Chondrocyte (in vitro differentiated cells): ENCODE data around the gene APOLD1. TPM values are rescaled to one million over a fixed set of nuclear protein-coding genes. Genes with fewer than 3 reads are reported as not detected.

Source experiments
- DNase-seq: peaks from one replicate; pipeline ENCODE4 v3.0.0; 2021; ENCODE audit warnings: mixed read lengths, low spot score
- H3K27ac Mint-ChIP-seq: one replicate; pipeline ENCODE4 v1.8.0; 2021; ENCODE audit warnings: mild to moderate bottlenecking, moderate library complexity, mixed read lengths; ENCODE audit not compliant: unreplicated experiment
- H3K27me3 Mint-ChIP-seq: 2 replicates; pipeline ENCODE4 v1.8.0; 2021; ENCODE audit warnings: low read depth, mixed read lengths
- H3K36me3 Mint-ChIP-seq: 2 replicates; pipeline ENCODE4 v1.8.0; 2021; ENCODE audit warnings: low read depth, mixed read lengths
- H3K4me1 Mint-ChIP-seq: 2 replicates; pipeline ENCODE4 v1.8.0; 2021; ENCODE audit warnings: low read depth, mild to moderate bottlenecking, mixed read lengths
- H3K4me3 Mint-ChIP-seq: one replicate; pipeline ENCODE4 v1.8.0; 2021; ENCODE audit warnings: mild to moderate bottlenecking, moderate library complexity, mixed read lengths; ENCODE audit not compliant: unreplicated experiment
- H3K9me3 Mint-ChIP-seq: 2 replicates; pipeline ENCODE4 v1.8.0; 2021; ENCODE audit warnings: low read depth, mixed read lengths
- CTCF ChIP-seq: fragments of 200-600 bp; sonication (generic); IDR thresholded peaks from 2 replicates; pipeline ENCODE4 v1.5.0; 2021; ENCODE audit warnings: antibody characterized with exemption, mild to moderate bottlenecking, moderate library complexity
- total RNA-seq: library from RNA; stranded (reverse); gene quantifications from 3 replicates; pipeline ENCODE4 v1.2.1, GENCODE V29; 2021

Gene APOLD1
- total RNA-seq, 1 donor from 2014 or later, result 7.1 TPM

DNA sequence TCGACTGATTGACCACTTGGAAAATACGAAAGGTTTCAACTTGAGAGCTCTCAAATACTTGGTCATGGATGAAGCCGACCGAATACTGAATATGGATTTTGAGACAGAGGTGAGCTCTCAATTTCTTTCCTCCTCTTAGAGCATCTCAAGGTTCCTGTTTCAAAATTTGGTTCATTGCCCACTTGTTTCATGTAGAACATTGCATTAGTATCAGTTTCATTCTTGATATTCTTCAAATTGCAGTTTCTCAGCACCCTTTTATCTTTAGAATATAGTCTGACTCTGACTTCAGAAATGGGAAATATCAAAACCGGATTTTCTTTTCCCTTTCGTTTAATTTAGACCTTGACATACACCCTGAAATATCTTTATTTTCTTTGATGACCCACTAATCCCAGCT is 36.5 kb downstream of the APOLD1 start:
- H3K36me3 Mint-ChIP-seq, result peaks cover 36% of the 10 kb centered on the region

GRCh38 chr12:12822886-12823285 is 37.4 kb downstream of the APOLD1 start:
- Mint-ChIP-seq H3K4me3 (no peak overlapping the region), H3K9me3 (no peaks in the 10 kb centered on the region), H3K36me3 (peaks cover 42% of the 10 kb centered on the region), H3K27me3 (no peaks in the 10 kb centered on the region), H3K4me1 (peaks cover 43% of the 10 kb centered on the region), H3K27ac (peak overlapping the region; percentile 78)
- no peak for TF ChIP-seq CTCF
- no peak for DNase-seq

More for the DNA sequence above, 36.5 kb downstream of the APOLD1 start:
- H3K27me3 Mint-ChIP-seq, result no peaks in the 10 kb centered on the region
- H3K4me3 Mint-ChIP-seq, result no peak overlapping the region
- H3K27ac Mint-ChIP-seq, result no peak overlapping the region
- no peaks in the 10 kb centered on the region for H3K9me3 Mint-ChIP-seq
- TF ChIP-seq CTCF, result no peak
- peaks cover 43% of the 10 kb centered on the region for H3K4me1 Mint-ChIP-seq
- no peak for DNase-seq

- Mint-ChIP-seq H3K27ac (peak overlapping the region; percentile 78), H3K27me3 (no peaks in the 10 kb centered on the region), H3K9me3 (no peaks in the 10 kb centered on the region), H3K36me3 (peaks cover 43% of the 10 kb centered on the region), H3K4me1 (peaks cover 43% of the 10 kb centered on the region), H3K4me3 (no peak overlapping the region)
- no peak for TF ChIP-seq CTCF
- no peak for DNase-seq
Measured at GRCh38 chr12:12823300-12823699, 37.8 kb downstream of the APOLD1 start.

GRCh38 chr12:12823811-12824210 is 38.4 kb downstream of the APOLD1 start:
- H3K4me1 Mint-ChIP-seq, result peaks cover 40% of the 10 kb centered on the region
- no peak for TF ChIP-seq CTCF
- H3K36me3 Mint-ChIP-seq, result peaks cover 46% of the 10 kb centered on the region
- no peaks in the 10 kb centered on the region for H3K9me3 Mint-ChIP-seq
- DNase-seq, result no peak
- H3K4me3 Mint-ChIP-seq, result no peak overlapping the region
- no peaks in the 10 kb centered on the region for H3K27me3 Mint-ChIP-seq
- H3K27ac Mint-ChIP-seq, result peak overlapping the region; percentile 78

GRCh38 chr12:12835378-12836146 is 50.1 kb downstream of the APOLD1 start:
- no peak overlapping the region for H3K27ac Mint-ChIP-seq

More at GRCh38 chr12:12835378-12836146, 50.1 kb downstream of the APOLD1 start:
- no peaks in the 10 kb centered on the region for H3K9me3 Mint-ChIP-seq
- DNase-seq, result no peak
- no peaks in the 10 kb centered on the region for H3K27me3 Mint-ChIP-seq
- no peak overlapping the region for H3K4me3 Mint-ChIP-seq
- TF ChIP-seq CTCF, result no peak
- H3K36me3 Mint-ChIP-seq, result peaks cover 18% of the 10 kb centered on the region
- peaks cover 30% of the 10 kb centered on the region for H3K4me1 Mint-ChIP-seq
